Epithelial cell of esophagus (primary cell): ENCODE results near the gene MYO1F.

Experiments used
- DNase-seq: peaks from one replicate; pipeline ENCODE4 v3.0.0; 2010; ENCODE audit warnings: low read depth
- H3K4me3 ChIP-seq: 2 replicates; pipeline ENCODE4 v1.5.1; 2011; ENCODE audit warnings: mild to moderate bottlenecking, low read length, control low read depth
- CTCF ChIP-seq: IDR thresholded peaks from 2 replicates; pipeline ENCODE4 v1.5.1; 2011; ENCODE audit warnings: low read depth, mild to moderate bottlenecking, low read length, control low read depth, inconsistent platforms; ENCODE audit not compliant: insufficient read depth; ENCODE audit errors: missing control alignments

Gene MYO1F

GRCh38 chr19:8511573-8512101, 65.6 kb downstream of the MYO1F start:
- peak overlapping the region; percentile 28 for H3K4me3 ChIP-seq
- DNase-seq = peak; percentile 47
- no peak for TF ChIP-seq CTCF

- no peak overlapping the region for H3K4me3 ChIP-seq
- DNase-seq = no peak
- no peak for TF ChIP-seq CTCF
Measured at GRCh38 chr19:8510589-8511115, 66.6 kb downstream of the MYO1F start.

GRCh38 chr19:8506402-8506957, 70.8 kb downstream of the MYO1F start:
- no peak for TF ChIP-seq CTCF
- peak overlapping the region; percentile 48 for H3K4me3 ChIP-seq
- no peak for DNase-seq

- H3K4me3 ChIP-seq = peak overlapping the region; percentile 48
- peak; percentile 63 for DNase-seq
- peak; percentile 81 for TF ChIP-seq CTCF
Measured at GRCh38 chr19:8505680-8506401, 71.4 kb downstream of the MYO1F start.

- H3K4me3 ChIP-seq = no peak overlapping the region
- no peak for DNase-seq
- no peak for TF ChIP-seq CTCF
Measured at GRCh38 chr19:8504919-8505318, 72.3 kb downstream of the MYO1F start.

GRCh38 chr19:8504171-8504570, 73.1 kb downstream of the MYO1F start:
- DNase-seq = no peak
- H3K4me3 ChIP-seq = no peak overlapping the region
- no peak for TF ChIP-seq CTCF
